Measurements from ENCODE around the gene TKTL1. TPM values are rescaled to one million over a fixed set of nuclear protein-coding genes. Genes with fewer than 3 reads are reported as not detected.

The TKTL1 gene
- total and polyA plus RNA-seq, 2 experiments from 2014 or later: not detected

DNA sequence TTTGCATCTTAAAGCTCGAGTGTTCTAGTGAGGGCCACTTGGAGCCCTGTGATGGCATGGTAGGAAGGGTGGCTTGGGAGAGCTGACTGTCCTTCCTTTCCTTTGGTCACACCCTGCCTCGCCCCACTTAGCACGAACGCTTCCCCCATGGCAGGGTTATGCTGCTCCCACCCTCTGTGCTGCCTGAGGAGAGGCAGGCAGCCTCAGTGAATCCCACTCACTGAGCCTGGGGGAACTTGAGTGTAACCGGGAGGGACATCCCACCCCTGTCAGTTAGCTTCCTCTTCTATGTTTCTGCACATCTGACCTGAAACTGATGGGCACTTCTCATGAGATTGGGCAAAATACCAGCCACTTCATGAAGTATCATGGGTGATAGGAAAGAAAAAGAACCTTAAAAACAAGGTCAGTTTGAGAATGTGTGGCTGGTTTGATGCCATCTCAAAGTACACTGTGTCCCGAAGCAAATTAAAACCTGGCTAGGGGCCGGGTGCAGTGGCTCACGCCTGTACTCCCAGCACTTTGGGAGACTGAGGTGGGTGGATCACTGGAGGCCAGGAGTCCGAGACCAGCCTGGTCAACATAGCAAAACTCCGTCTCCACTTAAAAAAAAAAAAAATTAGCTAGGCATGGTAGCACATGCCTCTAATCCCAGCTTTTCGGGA lies 10.1 kb downstream of the TKTL1 start:
- WGBS, 2 experiments (ENCODE audit: low coverage in 1 of 2, low lambda C conversion rate in 2 of 2, missing lambda C conversion rate in 2 of 2): 23 to 39% methylated on average over 8 to 11 of the region's 11 CpGs
- Histone ChIP-seq H3K4me3 (no peak overlapping the region), H3K9ac (no peak overlapping the region), H3K9me2 (ENCODE audit: insufficient read depth) (no peaks in the 10 kb centered on the region), H3K79me2 (ENCODE audit: insufficient read depth) (no peaks in the 10 kb centered on the region), H4K20me1 (ENCODE audit: insufficient read depth) (no peaks in the 10 kb centered on the region), H3K36me3 (ENCODE audit: low read depth) (no peaks in the 10 kb centered on the region), H3K9me3 (ENCODE audit: low read depth) (no peaks in the 10 kb centered on the region), H3K4me2 (ENCODE audit: unreplicated experiment) (no peak overlapping the region), H3K4me1 (ENCODE audit: insufficient read depth) (no peaks in the 10 kb centered on the region), H3K27me3 (replicated peaks; ENCODE audit: insufficient read depth) (no peaks in the 10 kb centered on the region), H2AFZ (no peak overlapping the region), H3F3A (ENCODE audit: insufficient read depth) (no peaks in the 10 kb centered on the region), H3K27ac (no peak overlapping the region)
- TF ChIP-seq EZH2 (IDR thresholded peaks at IDR 0.05; ENCODE audit: insufficient read depth, poor library complexity, severe bottlenecking) (no peak), EZH2phosphoT487 (IDR thresholded peaks at IDR 0.05; ENCODE audit: insufficient read depth, low read depth) (no peak)
- DNase-seq: no peak
- in situ Hi-C loops (cut with MboI): no loop called here

DNA sequence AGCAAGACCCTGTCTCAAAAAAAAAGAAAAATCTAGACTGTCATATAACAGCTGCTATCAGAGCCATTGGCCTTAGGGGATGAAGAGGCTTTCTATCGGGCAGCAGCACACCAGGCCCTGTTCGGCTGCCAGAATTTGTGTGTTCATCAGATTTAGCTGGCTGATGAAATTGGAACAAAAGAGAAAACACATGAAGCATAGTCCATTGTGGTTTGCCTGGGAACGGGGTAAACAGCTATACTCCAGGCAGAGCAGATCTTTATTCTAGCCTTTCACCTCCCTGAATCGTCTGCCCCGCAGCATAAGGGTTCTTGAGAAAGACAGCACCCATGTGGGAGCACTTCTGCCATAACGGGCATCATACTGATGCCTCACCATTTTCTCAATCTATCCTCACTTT lies 11.6 kb downstream of the TKTL1 start:
- Histone ChIP-seq H3K79me2 (ENCODE audit: insufficient read depth) (no peaks in the 10 kb centered on the region), H3K9me3 (ENCODE audit: low read depth) (no peaks in the 10 kb centered on the region), H2AFZ (no peak overlapping the region), H3K4me2 (ENCODE audit: unreplicated experiment) (no peak overlapping the region), H3K4me3 (no peak overlapping the region), H3K9ac (no peak overlapping the region), H3K27me3 (replicated peaks; ENCODE audit: insufficient read depth) (no peaks in the 10 kb centered on the region), H3K27ac (no peak overlapping the region), H4K20me1 (ENCODE audit: insufficient read depth) (no peaks in the 10 kb centered on the region), H3K36me3 (ENCODE audit: low read depth) (no peaks in the 10 kb centered on the region), H3K4me1 (ENCODE audit: insufficient read depth) (no peaks in the 10 kb centered on the region), H3K9me2 (ENCODE audit: insufficient read depth) (no peaks in the 10 kb centered on the region), H3F3A (ENCODE audit: insufficient read depth) (no peaks in the 10 kb centered on the region)
- in situ Hi-C loops (cut with MboI): no loop called here
- 40 to 54% methylated on average over 6 of the region's 6 CpGs for WGBS, 2 experiments (ENCODE audit: low coverage in 1 of 2, low lambda C conversion rate in 2 of 2, missing lambda C conversion rate in 2 of 2)
- peak; percentile 6 for DNase-seq
- TF ChIP-seq EZH2phosphoT487 (IDR thresholded peaks at IDR 0.05; ENCODE audit: insufficient read depth, low read depth): no peak

- Histone ChIP-seq H3K9ac (no peak overlapping the region), H3K9me2 (ENCODE audit: insufficient read depth) (no peaks in the 10 kb centered on the region), H3K79me2 (ENCODE audit: insufficient read depth) (no peaks in the 10 kb centered on the region), H2AFZ (no peak overlapping the region), H4K20me1 (ENCODE audit: insufficient read depth) (no peaks in the 10 kb centered on the region), H3K9me3 (ENCODE audit: low read depth) (no peaks in the 10 kb centered on the region), H3K27me3 (replicated peaks; ENCODE audit: insufficient read depth) (no peaks in the 10 kb centered on the region), H3K4me1 (ENCODE audit: insufficient read depth) (no peaks in the 10 kb centered on the region), H3K4me2 (ENCODE audit: unreplicated experiment) (no peak overlapping the region), H3F3A (ENCODE audit: insufficient read depth) (no peaks in the 10 kb centered on the region), H3K4me3 (no peak overlapping the region), H3K36me3 (ENCODE audit: low read depth) (no peaks in the 10 kb centered on the region), H3K27ac (no peak overlapping the region)
- no peak for TF ChIP-seq EZH2phosphoT487 (IDR thresholded peaks at IDR 0.05; ENCODE audit: insufficient read depth, low read depth)
- TF ChIP-seq EZH2 (IDR thresholded peaks at IDR 0.05; ENCODE audit: insufficient read depth, poor library complexity, severe bottlenecking): no peak
- in situ Hi-C loops (cut with MboI): no loop called here
- WGBS, 2 experiments (ENCODE audit: low coverage in 1 of 2, low lambda C conversion rate in 2 of 2, missing lambda C conversion rate in 2 of 2): 43 to 51% methylated on average over 4 to 9 of the region's 9 CpGs
- peak; percentile 40 for DNase-seq
These were observed 12.7 kb downstream of the TKTL1 start for GRCh38 chrX:154308108-154308946.

DNA sequence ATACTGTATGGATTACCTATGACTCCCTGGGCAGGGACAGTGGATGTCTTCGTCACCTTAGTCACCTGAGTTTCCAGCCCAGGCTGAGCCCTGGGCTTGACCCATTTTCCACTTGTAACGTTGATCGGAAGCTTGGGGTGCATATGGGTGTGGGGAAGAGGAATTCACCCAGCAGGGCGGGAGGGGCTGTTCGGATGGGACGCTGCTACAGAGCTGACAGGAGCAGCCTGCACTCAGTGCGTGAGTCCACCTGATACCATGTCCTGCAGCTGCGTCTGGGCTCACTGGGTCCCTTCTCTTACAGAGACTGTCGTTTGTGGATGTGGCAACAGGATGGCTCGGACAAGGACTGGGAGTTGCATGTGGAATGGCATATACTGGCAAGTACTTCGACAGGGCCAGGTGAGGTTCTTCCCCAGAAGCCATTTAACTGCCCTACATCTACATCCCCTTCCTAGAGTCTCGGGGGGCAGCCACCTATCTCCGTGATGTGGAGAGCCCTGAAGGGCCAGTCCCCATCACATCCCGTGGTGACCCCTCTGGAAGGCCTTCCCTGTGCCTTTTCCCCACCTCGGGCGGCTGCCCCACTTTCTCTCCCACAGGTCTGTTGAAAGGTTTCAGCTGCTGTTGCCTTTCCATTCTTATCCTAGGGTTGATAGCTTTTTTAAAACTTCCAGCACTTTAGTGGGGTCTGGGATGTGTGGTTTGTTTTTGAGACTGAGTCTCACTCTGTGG lies 13.6 kb downstream of the TKTL1 start:
- TF ChIP-seq EZH2 (IDR thresholded peaks at IDR 0.05; ENCODE audit: insufficient read depth, poor library complexity, severe bottlenecking): no peak
- no peak for TF ChIP-seq EZH2phosphoT487 (IDR thresholded peaks at IDR 0.05; ENCODE audit: insufficient read depth, low read depth)
- Histone ChIP-seq H4K20me1 (ENCODE audit: insufficient read depth) (no peaks in the 10 kb centered on the region), H3K4me3 (no peak overlapping the region), H3K79me2 (ENCODE audit: insufficient read depth) (no peaks in the 10 kb centered on the region), H3K27me3 (replicated peaks; ENCODE audit: insufficient read depth) (no peaks in the 10 kb centered on the region), H3K9me3 (ENCODE audit: low read depth) (no peaks in the 10 kb centered on the region), H3K4me1 (ENCODE audit: insufficient read depth) (peaks cover 4% of the 10 kb centered on the region; the same call in 1 of the 2 replicates), H3K36me3 (ENCODE audit: low read depth) (no peaks in the 10 kb centered on the region), H3F3A (ENCODE audit: insufficient read depth) (no peaks in the 10 kb centered on the region), H3K27ac (no peak overlapping the region), H3K9me2 (ENCODE audit: insufficient read depth) (no peaks in the 10 kb centered on the region), H2AFZ (no peak overlapping the region), H3K4me2 (ENCODE audit: unreplicated experiment) (no peak overlapping the region), H3K9ac (no peak overlapping the region)
- DNase-seq: no peak
- 67 to 84% methylated on average over 5 to 16 of the region's 16 CpGs for WGBS, 2 experiments (ENCODE audit: low coverage in 1 of 2, low lambda C conversion rate in 2 of 2, missing lambda C conversion rate in 2 of 2)
- in situ Hi-C loops (cut with MboI): no loop called here
